Activated naive CD8-positive, alpha-beta T cell treated with anti-CD3 and anti-CD28 coated beads, Interleukin-2, amount 10 ng/mL, durations not matched to agents 7 days and 5 days (primary cell): ENCODE results near the gene PCDHB10. TPM values are rescaled to one million over a fixed set of nuclear protein-coding genes. Genes with fewer than 3 reads are reported as not detected.

Source experiments
- ATAC-seq: fragments of 150-1000 bp; cut with Tn5 transposase; one replicate; pipeline ENCODE4 v1.10.0; 2021; ENCODE audit warnings: low read depth, moderate library complexity
- POLR2A ChIA-PET: fragments of 350-600 bp; sonication (Branson Sonifier 250); formaldehyde crosslinking; loops from one replicate; lab custom pipeline; 2021; ENCODE audit warnings: antibody characterized with exemption; lab: Charles Lee
- DNase-seq: peaks from one replicate; pipeline ENCODE4 v3.0.0; 2021
- H3K27ac Mint-ChIP-seq: one replicate; pipeline ENCODE4 v1.8.0; 2022; ENCODE audit warnings: mild to moderate bottlenecking, mixed read lengths
- H3K27me3 Mint-ChIP-seq: one replicate; pipeline ENCODE4 v1.8.0; 2022; ENCODE audit warnings: mild to moderate bottlenecking, moderate library complexity, mixed read lengths
- H3K36me3 Mint-ChIP-seq: one replicate; pipeline ENCODE4 v1.8.0; 2021; ENCODE audit warnings: mild to moderate bottlenecking, mixed read lengths
- H3K4me1 Mint-ChIP-seq: one replicate; pipeline ENCODE4 v1.8.0; 2021; ENCODE audit warnings: mixed read lengths
- H3K4me3 Mint-ChIP-seq: one replicate; pipeline ENCODE4 v1.8.0; 2022; ENCODE audit warnings: mild to moderate bottlenecking, moderate library complexity, mixed read lengths
- H3K9me3 Mint-ChIP-seq: one replicate; pipeline ENCODE4 v1.8.0; 2021; ENCODE audit warnings: mixed read lengths
- total RNA-seq, 2 experiments: library from RNA; stranded (reverse); gene quantifications; one replicate each; pipeline ENCODE4 v1.2.3, GENCODE V29; 2021

PCDHB10 gene
- total RNA-seq, 2 experiments from 2014 or later = not detected

DNA sequence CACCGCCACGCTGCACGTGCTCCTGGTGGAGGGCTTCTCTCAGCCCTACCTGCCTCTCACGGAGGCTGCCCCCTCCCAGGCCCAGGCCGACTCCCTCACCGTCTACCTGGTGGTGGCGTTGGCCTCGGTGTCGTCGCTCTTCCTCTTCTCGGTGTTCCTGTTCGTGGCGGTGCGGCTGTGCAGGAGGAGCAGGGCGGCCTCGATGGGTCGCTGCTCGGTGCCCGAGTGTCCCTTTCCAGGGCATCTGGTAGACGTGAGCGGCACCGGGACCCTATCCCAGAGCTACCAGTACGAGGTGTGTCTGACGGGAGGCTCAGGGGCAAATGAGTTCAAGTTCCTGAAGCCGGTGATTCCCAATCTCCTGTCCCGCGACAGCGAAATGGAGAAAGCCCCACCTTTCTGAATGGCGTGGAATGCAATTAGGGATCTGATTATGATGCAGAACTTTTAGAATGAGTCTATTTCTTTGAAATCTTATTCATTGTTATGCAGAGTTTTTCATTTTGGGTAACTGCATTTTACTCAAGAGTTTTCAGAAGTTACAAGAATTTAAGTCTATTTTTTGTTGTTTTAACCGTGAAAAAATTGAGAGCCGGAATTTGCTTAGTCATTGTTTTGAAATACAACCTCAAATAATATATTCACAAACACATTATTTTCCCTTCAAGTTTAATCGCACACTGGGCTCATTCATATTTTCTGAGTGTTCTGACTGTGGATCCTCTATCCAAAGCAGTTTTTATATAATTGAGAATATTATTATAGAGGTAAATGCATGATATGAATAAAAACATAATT is 44.6 kb downstream of the PCDHB10 start:
- DNase-seq (no peak), ATAC-seq (no peak)
- no peak overlapping the region for H3K27ac Mint-ChIP-seq
- POLR2A ChIA-PET = no interaction called here
- H3K27me3 Mint-ChIP-seq = peaks cover 9% of the 10 kb centered on the region
- no peak overlapping the region for H3K4me3 Mint-ChIP-seq
- peaks cover 1% of the 10 kb centered on the region for H3K36me3 Mint-ChIP-seq
- peaks cover 27% of the 10 kb centered on the region for H3K9me3 Mint-ChIP-seq
- H3K4me1 Mint-ChIP-seq = no peaks in the 10 kb centered on the region

DNA sequence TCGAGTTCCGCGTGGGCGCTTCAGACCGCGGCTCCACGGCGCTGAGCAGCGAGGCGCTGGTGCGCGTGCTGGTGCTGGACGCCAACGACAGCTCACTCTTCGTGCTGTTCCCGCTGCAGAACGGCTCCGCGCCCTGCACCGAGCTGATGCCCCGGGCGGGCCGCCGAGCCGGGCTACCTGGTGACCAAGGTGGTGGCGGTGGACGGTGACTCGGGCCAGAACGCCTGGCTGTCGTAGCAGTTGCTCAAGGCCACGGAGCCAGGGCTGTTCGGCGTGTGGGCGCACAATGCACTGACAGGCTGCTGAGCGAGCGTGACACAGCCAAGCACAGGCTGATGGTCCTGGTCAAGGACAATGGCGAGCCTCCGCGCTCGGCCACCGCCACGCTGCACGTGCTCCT is 49.3 kb downstream of the PCDHB10 start:
- peaks cover 11% of the 10 kb centered on the region for H3K27me3 Mint-ChIP-seq
- H3K9me3 Mint-ChIP-seq = peaks cover 36% of the 10 kb centered on the region
- peaks cover 3% of the 10 kb centered on the region for H3K36me3 Mint-ChIP-seq
- ATAC-seq (no peak), DNase-seq (no peak)
- POLR2A ChIA-PET = no interaction called here
- no peak overlapping the region for H3K27ac Mint-ChIP-seq
- no peak overlapping the region for H3K4me3 Mint-ChIP-seq
- H3K4me1 Mint-ChIP-seq = no peaks in the 10 kb centered on the region

Other genes with a start within 250 kb of the PCDHB10 start
- gene PCDHAC2, start 225.9 kb upstream of the PCDHB10 start, total RNA-seq = not detected
- gene PCDHB1, start 141.0 kb upstream of the PCDHB10 start, total RNA-seq = not detected
- gene PCDHB2, start 97.7 kb upstream of the PCDHB10 start, total RNA-seq = not detected
- gene PCDHB3, start 91.9 kb upstream of the PCDHB10 start, total RNA-seq = not detected
- not detected for gene PCDHB4, start 70.5 kb upstream of the PCDHB10 start, total RNA-seq
- gene PCDHB5, start 57.1 kb upstream of the PCDHB10 start, total RNA-seq = not detected
- gene PCDHB6, start 42.3 kb upstream of the PCDHB10 start, total RNA-seq = not detected
- not detected for gene PCDHB7, start 19.7 kb upstream of the PCDHB10 start, total RNA-seq
- not detected for gene PCDHB8, start 14.6 kb upstream of the PCDHB10 start, total RNA-seq
- gene PCDHB16, start 10.0 kb upstream of the PCDHB10 start, total RNA-seq = not detected
- not detected for gene PCDHB9, start 5.2 kb upstream of the PCDHB10 start, total RNA-seq
- not detected for gene PCDHB11, start 7.3 kb downstream of the PCDHB10 start, total RNA-seq
- gene PCDHB12, start 16.4 kb downstream of the PCDHB10 start, total RNA-seq = not detected
- gene PCDHB13, start 21.6 kb downstream of the PCDHB10 start, total RNA-seq = not detected
- under 1 TPM in 1 of 2 experiments, not detected in 1; 0.06 TPM for gene PCDHB14, start 31.0 kb downstream of the PCDHB10 start, total RNA-seq
- under 1 TPM in 1 of 2 experiments, not detected in 1; 0.06 TPM for gene PCDHB15, start 53.0 kb downstream of the PCDHB10 start, total RNA-seq
- gene SLC25A2, start 111.7 kb downstream of the PCDHB10 start, total RNA-seq = 1 to 10 TPM in 1 of 2 experiments, under 1 TPM in 1; 0.99 to 1.3 TPM
- 10 to 100 TPM; 86.2 to 95.9 TPM for gene TAF7, start 128.4 kb downstream of the PCDHB10 start, total RNA-seq
- gene PCDHGA1, start 138.2 kb downstream of the PCDHB10 start, total RNA-seq = under 1 TPM; 0.11 to 0.31 TPM
- gene PCDHGA2, start 146.4 kb downstream of the PCDHB10 start, total RNA-seq = under 1 TPM; 0.08 to 0.09 TPM
- gene PCDHGA3, start 151.5 kb downstream of the PCDHB10 start, total RNA-seq = under 1 TPM in 1 of 2 experiments, not detected in 1; 0.14 TPM
- gene PCDHGB1, start 157.7 kb downstream of the PCDHB10 start, total RNA-seq = not detected
- gene PCDHGA4, start 162.7 kb downstream of the PCDHB10 start, total RNA-seq = under 1 TPM; 0.25 to 0.28 TPM
- under 1 TPM; 0.64 to 0.88 TPM for gene PCDHGB2, start 167.6 kb downstream of the PCDHB10 start, total RNA-seq
- gene PCDHGA5, start 171.8 kb downstream of the PCDHB10 start, total RNA-seq = under 1 TPM; 0.23 to 0.30 TPM
- gene PCDHGB3, start 177.9 kb downstream of the PCDHB10 start, total RNA-seq = under 1 TPM; 0.44 to 0.82 TPM
- under 1 TPM; 0.28 to 0.33 TPM for gene PCDHGA6, start 181.5 kb downstream of the PCDHB10 start, total RNA-seq
- gene PCDHGA7, start 190.4 kb downstream of the PCDHB10 start, total RNA-seq = under 1 TPM; 0.26 to 0.28 TPM
- gene PCDHGB4, start 195.3 kb downstream of the PCDHB10 start, total RNA-seq = under 1 TPM in 1 of 2 experiments, not detected in 1; 0.11 TPM
- gene PCDHGA8, start 200.3 kb downstream of the PCDHB10 start, total RNA-seq = under 1 TPM; 0.09 to 0.11 TPM
- not detected for gene PCDHGB5, start 205.6 kb downstream of the PCDHB10 start, total RNA-seq
- gene PCDHGA9, start 210.4 kb downstream of the PCDHB10 start, total RNA-seq = under 1 TPM in 1 of 2 experiments, not detected in 1; 0.11 TPM
- gene PCDHGB6, start 215.7 kb downstream of the PCDHB10 start, total RNA-seq = under 1 TPM; 0.11 to 0.14 TPM
- under 1 TPM in 1 of 2 experiments, not detected in 1; 0.14 TPM for gene PCDHGA10, start 220.6 kb downstream of the PCDHB10 start, total RNA-seq
- under 1 TPM in 1 of 2 experiments, not detected in 1; 0.11 TPM for gene PCDHGB7, start 225.3 kb downstream of the PCDHB10 start, total RNA-seq
- under 1 TPM; 0.08 to 0.09 TPM for gene PCDHGA11, start 228.7 kb downstream of the PCDHB10 start, total RNA-seq
- under 1 TPM in 1 of 2 experiments, not detected in 1; 0.11 TPM for gene PCDHGA12, start 238.2 kb downstream of the PCDHB10 start, total RNA-seq